Testis (tissue), 3 donors: ENCODE data around the gene CRIM1. TPM values are rescaled to one million over a fixed set of nuclear protein-coding genes. Genes with fewer than 3 reads are reported as not detected.
A peak's percentile ranks its signal among the peaks of the same experiment; 100 is the strongest.

ENCODE experiments used
- DNase-seq: peaks from one replicate; pipeline ENCODE4 v3.0.0-alpha.2; 2019
- H3K27ac ChIP-seq, 2 donors: fragments of 200-600 bp; sonication (generic); one replicate each; pipeline ENCODE4 v1.5.1; 2019
- H3K27me3 ChIP-seq: fragments of 200-600 bp; sonication (generic); one replicate; pipeline ENCODE4 v1.5.1; 2019
- H3K36me3 ChIP-seq: fragments of 200-600 bp; sonication (generic); one replicate; pipeline ENCODE4 v1.5.1; 2017; ENCODE audit warnings: low read depth; ENCODE audit errors: missing control alignments
- H3K4me1 ChIP-seq: fragments of 200-600 bp; sonication (generic); one replicate; pipeline ENCODE4 v1.5.1; 2019
- H3K4me3 ChIP-seq, 2 donors: fragments of 200-600 bp; sonication (generic); one replicate each; pipeline ENCODE4 v1.5.1; 2017 to 2019
- H3K9me3 ChIP-seq: fragments of 200-600 bp; sonication (generic); one replicate; pipeline ENCODE4 v1.5.1; 2017
- POLR2A ChIP-seq: fragments of 450-650 bp; IDR thresholded peaks from one replicate; pipeline ENCODE4 v1.6.1; 2017; ENCODE audit warnings: antibody characterized with exemption, mild to moderate bottlenecking, moderate library complexity
- WGBS, 2 donors: methylation state at CpG; one replicate each; pipeline ENCODE4 v1.1.5; 2018; 5-methylcytosine and 5-hydroxymethylcytosine counted together
- intact Hi-C: fragments of 100-400 bp; cut with DNase I; formaldehyde crosslinking; loops from one replicate; pipeline ENCODE4 v1.15.1; 2023; ENCODE audit warnings: low total_unique reads
- polyA plus RNA-seq: library from polyadenylated mRNA; stranded (reverse); fragments of 350-450 nt; fragmentation: Illumina TruSeq; extraction: RNeasy Lipid Tissue Mini Kit (QIAGEN cat#74804); gene quantifications from one replicate; pipeline ENCODE4 v1.2.3, GENCODE V29; 2014; ENCODE audit warnings: low read depth, low replicate concordance; ENCODE audit not compliant: insufficient read depth
- total RNA-seq, 2 donors: library from RNA; depleted of rRNA; stranded (reverse); fragments of >200 nt; gene quantifications; one replicate each; pipeline ENCODE4 v1.2.3, GENCODE V29; 2016
- TF ChIP-seq, protein P1 (sequence below), 3 experiments: fragments of 450-650 bp in 2 of 3; fragments of 200-600 bp in 1 of 3; sonication (generic) in 1 of 3; IDR thresholded peaks; one replicate each; pipeline ENCODE4 v1.5.1; 2016 to 2019; ENCODE audit warnings: antibody characterized with exemption in 3 of 3, mild to moderate bottlenecking in 2 of 3, moderate library complexity in 1 of 3

CRIM1 gene
- total and polyA plus RNA-seq, 3 donors from 2014 or later: 38.2 to 94.1 (median 68.4) TPM

DNA sequence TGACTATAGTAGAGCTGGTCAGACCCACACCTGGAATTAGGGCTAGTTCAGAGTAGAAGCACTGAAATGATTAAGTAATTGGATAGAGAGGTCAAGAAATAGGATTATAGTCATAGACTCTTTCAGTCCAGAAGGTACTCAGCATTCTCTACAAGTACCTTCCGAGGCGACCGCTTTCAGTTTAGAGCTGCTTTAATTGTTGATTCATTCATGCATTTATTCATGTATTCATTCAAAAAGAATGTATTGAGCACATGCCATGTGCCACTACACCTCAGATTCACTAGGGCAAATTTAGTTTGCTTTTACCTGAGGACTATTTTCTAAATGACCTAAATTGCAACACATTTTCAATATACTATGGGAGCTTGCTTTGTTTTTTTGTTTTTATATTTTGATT lies 48.7 kb downstream of the CRIM1 start:
- 93 to 98% methylated on average over 3 of the region's 3 CpGs for WGBS, 2 donors
- H3K9me3 ChIP-seq: no peaks in the 10 kb centered on the region
- H3K36me3 ChIP-seq: no peaks in the 10 kb centered on the region
- H3K27me3 ChIP-seq: no peaks in the 10 kb centered on the region
- TF ChIP-seq, protein P1, sequence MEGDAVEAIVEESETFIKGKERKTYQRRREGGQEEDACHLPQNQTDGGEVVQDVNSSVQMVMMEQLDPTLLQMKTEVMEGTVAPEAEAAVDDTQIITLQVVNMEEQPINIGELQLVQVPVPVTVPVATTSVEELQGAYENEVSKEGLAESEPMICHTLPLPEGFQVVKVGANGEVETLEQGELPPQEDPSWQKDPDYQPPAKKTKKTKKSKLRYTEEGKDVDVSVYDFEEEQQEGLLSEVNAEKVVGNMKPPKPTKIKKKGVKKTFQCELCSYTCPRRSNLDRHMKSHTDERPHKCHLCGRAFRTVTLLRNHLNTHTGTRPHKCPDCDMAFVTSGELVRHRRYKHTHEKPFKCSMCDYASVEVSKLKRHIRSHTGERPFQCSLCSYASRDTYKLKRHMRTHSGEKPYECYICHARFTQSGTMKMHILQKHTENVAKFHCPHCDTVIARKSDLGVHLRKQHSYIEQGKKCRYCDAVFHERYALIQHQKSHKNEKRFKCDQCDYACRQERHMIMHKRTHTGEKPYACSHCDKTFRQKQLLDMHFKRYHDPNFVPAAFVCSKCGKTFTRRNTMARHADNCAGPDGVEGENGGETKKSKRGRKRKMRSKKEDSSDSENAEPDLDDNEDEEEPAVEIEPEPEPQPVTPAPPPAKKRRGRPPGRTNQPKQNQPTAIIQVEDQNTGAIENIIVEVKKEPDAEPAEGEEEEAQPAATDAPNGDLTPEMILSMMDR (IDR thresholded peaks at IDR 0.05): no peak
- no peak for TF ChIP-seq POLR2A
- no peak overlapping the region for H3K4me3 ChIP-seq
- intact Hi-C loops: no loop called here
- peaks cover 16% of the 10 kb centered on the region for H3K4me1 ChIP-seq
- DNase-seq: no peak
- no peak overlapping the region for H3K27ac ChIP-seq

DNA sequence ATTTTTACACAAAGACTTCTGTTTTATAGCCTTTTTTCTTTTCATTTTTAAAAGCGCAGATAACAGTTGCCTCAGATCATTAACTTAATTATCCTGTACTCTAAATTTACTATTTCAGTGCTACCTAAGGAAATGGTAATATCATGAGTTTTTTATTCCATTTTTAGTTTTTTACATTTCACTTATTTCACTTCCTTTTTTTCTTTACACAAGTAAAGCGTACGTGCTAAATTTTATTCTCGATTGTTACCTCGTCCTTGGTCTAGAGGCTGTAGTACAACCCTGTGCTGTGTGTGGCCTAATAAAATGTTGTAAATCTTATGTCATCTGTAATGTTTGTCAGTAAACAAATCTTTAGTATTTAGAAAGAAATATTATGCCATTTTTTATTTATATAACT lies 49.2 kb downstream of the CRIM1 start:
- DNase-seq: no peak
- Histone ChIP-seq H3K9me3 (no peaks in the 10 kb centered on the region), H3K27me3 (no peaks in the 10 kb centered on the region), H3K27ac (no peak overlapping the region), H3K4me1 (peaks cover 21% of the 10 kb centered on the region), H3K4me3 (no peak overlapping the region), H3K36me3 (no peaks in the 10 kb centered on the region)
- 81 to 89% methylated on average over 5 of the region's 5 CpGs for WGBS, 2 donors
- intact Hi-C loops: no loop called here
- TF ChIP-seq POLR2A: no peak
- TF ChIP-seq, protein P1 (IDR thresholded peaks at IDR 0.05): no peak

DNA sequence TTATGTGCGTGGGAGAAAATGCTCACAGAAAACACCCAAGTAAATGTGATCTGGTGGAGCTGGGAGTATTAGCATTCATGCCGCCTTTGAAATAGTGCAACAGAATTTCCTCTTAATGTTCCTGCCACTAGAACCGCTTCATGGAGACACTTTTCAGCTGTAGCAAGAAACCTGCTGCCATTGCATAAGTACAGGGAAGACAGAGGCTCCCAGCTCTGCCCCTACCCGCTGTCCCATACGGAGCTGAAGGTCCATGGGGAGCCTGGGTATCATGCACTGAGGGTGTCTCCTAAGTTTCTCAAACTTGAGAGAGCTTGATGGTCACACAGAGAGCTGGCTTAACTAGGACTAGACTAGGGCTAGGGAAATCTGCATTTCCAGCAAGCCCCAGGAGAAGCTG lies 49.6 kb downstream of the CRIM1 start:
- Histone ChIP-seq H3K9me3 (no peaks in the 10 kb centered on the region), H3K27ac (no peak overlapping the region), H3K36me3 (no peaks in the 10 kb centered on the region), H3K27me3 (no peaks in the 10 kb centered on the region), H3K4me1 (peaks cover 25% of the 10 kb centered on the region), H3K4me3 (no peak overlapping the region)
- DNase-seq: no peak
- TF ChIP-seq POLR2A: no peak
- TF ChIP-seq, protein P1 (IDR thresholded peaks at IDR 0.05): no peak
- 86 to 89% methylated on average over 5 of the region's 5 CpGs for WGBS, 2 donors
- intact Hi-C loops: no loop called here

DNA sequence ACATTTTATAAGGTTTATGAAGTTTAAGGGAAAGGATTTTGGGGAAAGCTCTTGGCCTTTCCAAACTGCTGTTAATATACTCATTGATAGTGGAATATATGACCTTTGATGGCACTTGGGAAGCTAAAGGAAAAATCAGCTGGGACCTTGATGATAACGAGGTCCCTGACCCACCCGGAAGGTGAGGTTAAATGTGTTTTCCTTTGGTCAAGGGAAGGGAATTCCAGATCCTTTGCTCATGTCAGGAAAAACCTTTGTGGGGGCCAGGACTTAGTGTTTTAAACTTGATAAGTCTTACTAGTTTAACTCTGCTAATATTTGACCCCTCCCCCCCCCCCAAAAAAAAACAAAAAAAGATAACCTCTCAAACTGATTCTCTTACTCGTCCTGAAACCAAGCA lies 50.7 kb downstream of the CRIM1 start:
- no peaks in the 10 kb centered on the region for H3K36me3 ChIP-seq
- no peaks in the 10 kb centered on the region for H3K9me3 ChIP-seq
- no peak for DNase-seq
- 65 to 71% methylated on average over 3 of the region's 3 CpGs for WGBS, 2 donors
- H3K27ac ChIP-seq: no peak overlapping the region
- TF ChIP-seq POLR2A: no peak
- TF ChIP-seq, protein P1 (IDR thresholded peaks at IDR 0.05): no peak
- H3K4me1 ChIP-seq: peaks cover 26% of the 10 kb centered on the region
- intact Hi-C loops: no loop called here
- H3K27me3 ChIP-seq: no peaks in the 10 kb centered on the region
- H3K4me3 ChIP-seq: no peak overlapping the region

DNA sequence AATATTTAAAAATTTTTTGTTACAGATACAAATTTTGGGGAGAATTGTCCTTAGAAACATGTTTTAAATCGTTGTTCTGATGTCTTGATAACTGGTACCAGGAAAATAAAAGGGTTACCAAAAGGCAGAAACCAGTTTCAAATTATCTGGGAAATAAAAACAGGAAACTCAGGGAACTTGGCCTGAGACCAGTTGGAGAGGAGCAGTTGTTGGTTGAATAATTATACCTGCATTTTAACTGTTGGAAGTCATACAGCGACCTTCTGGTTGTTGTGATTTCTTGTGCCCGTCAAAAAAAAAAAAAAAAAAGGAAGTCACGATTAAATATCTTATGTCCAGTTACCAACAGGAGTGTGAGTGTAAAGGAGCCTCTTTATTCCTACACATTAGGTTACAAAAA lies 51.8 kb downstream of the CRIM1 start:
- no peaks in the 10 kb centered on the region for H3K27me3 ChIP-seq

More for the DNA sequence above, 51.8 kb downstream of the CRIM1 start:
- Histone ChIP-seq H3K27ac (peak overlapping the region in 1 of 2 donors; percentile 1), H3K36me3 (no peaks in the 10 kb centered on the region), H3K4me3 (no peak overlapping the region), H3K9me3 (no peaks in the 10 kb centered on the region), H3K4me1 (peaks cover 26% of the 10 kb centered on the region)
- 52 to 65% methylated on average over 4 of the region's 4 CpGs for WGBS, 2 donors
- no peak for DNase-seq
- intact Hi-C loops: no loop called here
- TF ChIP-seq, protein P1 (IDR thresholded peaks at IDR 0.05): no peak
- TF ChIP-seq POLR2A: no peak
